ENCODE measurements around the gene C16orf89.
A peak's percentile ranks its signal among the peaks of the same experiment; 100 is the strongest.
"Not testable (repeated sequence)": the region's sequence is repeated elsewhere in the genome, so short reads cannot be mapped to it uniquely, and the experiment has no call there.

C16orf89 gene

GRCh38 chr16:5077304-5077703, 11.5 kb upstream of the C16orf89 start:
- ChIA-PET CTCF (interaction anchor here (0.6 kb wide), 1 partner anchor 395 kb away, joined by 3 read pairs; no protein-coding TSS in a partner anchor), POLR2A (ENCODE audit: low non-redundant PET) (no interaction called here)
- TF ChIP-seq CTCF (conservative IDR thresholded peaks at IDR 0.05; ENCODE audit: low read depth) = no peak
- DNase-seq (ENCODE audit: low spot score) = no peak
- H3K27ac ChIP-seq = no peak overlapping the region

GRCh38 chr16:5075637-5076036, 9.9 kb upstream of the C16orf89 start:
- no peak for DNase-seq (ENCODE audit: low spot score)
- CTCF ChIA-PET = no interaction called here
- no peak overlapping the region for H3K27ac ChIP-seq
- POLR2A ChIA-PET (ENCODE audit: low non-redundant PET) = no interaction called here
- no peak for TF ChIP-seq CTCF (conservative IDR thresholded peaks at IDR 0.05; ENCODE audit: low read depth)

- POLR2A ChIA-PET (ENCODE audit: low non-redundant PET); H3K27ac ChIP-seq; DNase-seq (ENCODE audit: low spot score): not testable (repeated sequence)
- CTCF ChIA-PET = interaction anchor here (0.6 kb wide), 1 partner anchor 49 kb away, joined by 3 read pairs; no protein-coding TSS in a partner anchor
Observed at GRCh38 chr16:5073771-5074170, 8.0 kb upstream of the C16orf89 start.

GRCh38 chr16:5073279-5073629, 7.5 kb upstream of the C16orf89 start:
- POLR2A ChIA-PET (ENCODE audit: low non-redundant PET) = no interaction called here
- TF ChIP-seq CTCF (conservative IDR thresholded peaks at IDR 0.05; ENCODE audit: low read depth) = no peak
- H3K27ac ChIP-seq = no peak overlapping the region
- CTCF ChIA-PET = interaction anchor here (0.6 kb wide), 2 partner anchors 39 to 48 kb away, joined by 3 to 6 read pairs; partner anchors contain the start of gene NAGPA
- DNase-seq (ENCODE audit: low spot score) = no peak

GRCh38 chr16:5072334-5073278, 6.8 kb upstream of the C16orf89 start:
- peak overlapping the region; percentile 77 for H3K27ac ChIP-seq
- CTCF ChIA-PET = interaction anchor here (0.6 to 0.7 kb wide), 2 partner anchors 11 to 39 kb away, joined by 3 to 6 read pairs; partner anchors contain the start of gene NAGPA
- DNase-seq (ENCODE audit: low spot score) = no peak
- POLR2A ChIA-PET (ENCODE audit: low non-redundant PET) = no interaction called here
- TF ChIP-seq CTCF (conservative IDR thresholded peaks at IDR 0.05; ENCODE audit: low read depth) = no peak

- H3K27ac ChIP-seq = peak within 1 kb of the TSS; percentile 77
- ChIA-PET CTCF (interaction anchor here (0.7 kb wide), 1 partner anchor 11 kb away, joined by 3 read pairs; no protein-coding TSS in a partner anchor), POLR2A (ENCODE audit: low non-redundant PET) (no interaction called here)
- no peak for TF ChIP-seq CTCF (conservative IDR thresholded peaks at IDR 0.05; ENCODE audit: low read depth)
- peak; percentile 93 for DNase-seq (ENCODE audit: low spot score)
Observed at GRCh38 chr16:5071681-5072333, 6.1 kb upstream of the C16orf89 start, which contains the start of gene ALG1. Gene ALG1, plus strand, starts transcription at chr16:5071843. Its CDS starts 7 bp downstream, at chr16:5071850.

All from RWPE1 (cell line).